OCI-LY7 (cell line): ENCODE results near the gene LYZL1.

Experiments used
- EZH2phosphoT487 ChIP-seq: fragments of 200-600 bp; sonication (generic); IDR thresholded peaks from 2 replicates; pipeline ENCODE4 v1.6.1; 2018; ENCODE audit warnings: low read depth, borderline replicate concordance, mild to moderate bottlenecking, mixed run types, antibody characterized with exemption, low read length, moderate library complexity, mixed read lengths
- TF ChIP-seq, protein P1 (sequence below): fragments of 200-600 bp; sonication (generic); conservative IDR thresholded peaks from 2 replicates; pipeline ENCODE4 v1.5.1; 2014; ENCODE audit warnings: mild to moderate bottlenecking, antibody characterized with exemption, low read length, moderate library complexity, mixed read lengths

DNA sequence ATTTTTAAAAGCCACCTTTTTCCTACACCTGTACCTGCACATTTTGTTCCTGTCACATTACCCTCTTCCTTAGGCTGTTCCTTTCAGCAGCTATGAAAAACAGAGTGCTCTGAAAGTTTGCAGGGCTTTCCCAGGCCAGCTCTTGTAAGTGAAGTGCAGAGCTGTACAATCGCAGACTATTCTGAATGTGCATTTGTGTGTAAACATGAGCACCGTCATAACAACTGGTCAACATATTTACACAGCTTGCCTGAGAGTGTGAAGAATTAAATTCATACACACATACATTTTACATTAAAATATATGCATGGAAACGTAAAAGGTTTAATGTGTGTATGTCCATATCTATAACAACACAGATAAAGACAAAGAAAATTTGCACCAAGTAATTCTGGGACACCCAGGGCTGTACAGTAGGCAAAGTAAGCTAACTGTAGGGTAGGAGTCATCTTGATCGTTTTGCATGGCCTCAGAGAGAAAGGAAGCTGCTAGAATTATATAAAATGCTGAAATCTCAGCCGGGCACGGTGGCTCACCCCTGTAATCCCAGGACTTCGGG lies 23.6 kb upstream of the LYZL1 start:
- TF ChIP-seq, protein P1, sequence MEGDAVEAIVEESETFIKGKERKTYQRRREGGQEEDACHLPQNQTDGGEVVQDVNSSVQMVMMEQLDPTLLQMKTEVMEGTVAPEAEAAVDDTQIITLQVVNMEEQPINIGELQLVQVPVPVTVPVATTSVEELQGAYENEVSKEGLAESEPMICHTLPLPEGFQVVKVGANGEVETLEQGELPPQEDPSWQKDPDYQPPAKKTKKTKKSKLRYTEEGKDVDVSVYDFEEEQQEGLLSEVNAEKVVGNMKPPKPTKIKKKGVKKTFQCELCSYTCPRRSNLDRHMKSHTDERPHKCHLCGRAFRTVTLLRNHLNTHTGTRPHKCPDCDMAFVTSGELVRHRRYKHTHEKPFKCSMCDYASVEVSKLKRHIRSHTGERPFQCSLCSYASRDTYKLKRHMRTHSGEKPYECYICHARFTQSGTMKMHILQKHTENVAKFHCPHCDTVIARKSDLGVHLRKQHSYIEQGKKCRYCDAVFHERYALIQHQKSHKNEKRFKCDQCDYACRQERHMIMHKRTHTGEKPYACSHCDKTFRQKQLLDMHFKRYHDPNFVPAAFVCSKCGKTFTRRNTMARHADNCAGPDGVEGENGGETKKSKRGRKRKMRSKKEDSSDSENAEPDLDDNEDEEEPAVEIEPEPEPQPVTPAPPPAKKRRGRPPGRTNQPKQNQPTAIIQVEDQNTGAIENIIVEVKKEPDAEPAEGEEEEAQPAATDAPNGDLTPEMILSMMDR: no peak
- no peak for TF ChIP-seq EZH2phosphoT487
